Measurements from ENCODE around the gene MCRS1. TPM values are rescaled to one million over a fixed set of nuclear protein-coding genes. Genes with fewer than 3 reads are reported as not detected.
"Not testable (repeated sequence)": the region's sequence is repeated elsewhere in the genome, so short reads cannot be mapped to it uniquely, and the experiment has no call there.

MCRS1 gene
- total RNA-seq (ENCODE audit: unreplicated experiment) = 103 TPM
- long read RNA-seq, transcript MCRS1-201 (15 exons, 1,928 nt) = major isoform, 110 of 140 reads
- long read RNA-seq, transcript MCRS1-203 (13 exons, 1,686 nt) = minor isoform, 5 of 140 reads
- long read RNA-seq, partial matches to known transcripts = 4 of 140 reads
- long read RNA-seq, other reads (novel, unspliced or antisense) = 17 of 140 reads

GRCh38 chr12:49567611-49568441 is at the start of gene MCRS1:
TSS of gene MCRS1 (minus strand) at chr12:49568142. CDS start at chr12:49566731, 1,411 bp downstream.
- Mint-ChIP-seq H3K9me3 (ENCODE audit: unreplicated experiment) (peaks cover 5% of the 10 kb centered on the region), H3K4me3 (ENCODE audit: unreplicated experiment) (peak within 1 kb of the TSS; percentile 100), H3K27ac (ENCODE audit: unreplicated experiment) (peak within 1 kb of the TSS; percentile 98), H3K36me3 (ENCODE audit: unreplicated experiment) (peaks cover 5% of the 10 kb centered on the region), H3K4me1 (ENCODE audit: low read depth, unreplicated experiment) (peaks cover 20% of the 10 kb centered on the region), H3K27me3 (ENCODE audit: unreplicated experiment) (peaks cover 8% of the 10 kb centered on the region)
- TF ChIP-seq, protein P1, sequence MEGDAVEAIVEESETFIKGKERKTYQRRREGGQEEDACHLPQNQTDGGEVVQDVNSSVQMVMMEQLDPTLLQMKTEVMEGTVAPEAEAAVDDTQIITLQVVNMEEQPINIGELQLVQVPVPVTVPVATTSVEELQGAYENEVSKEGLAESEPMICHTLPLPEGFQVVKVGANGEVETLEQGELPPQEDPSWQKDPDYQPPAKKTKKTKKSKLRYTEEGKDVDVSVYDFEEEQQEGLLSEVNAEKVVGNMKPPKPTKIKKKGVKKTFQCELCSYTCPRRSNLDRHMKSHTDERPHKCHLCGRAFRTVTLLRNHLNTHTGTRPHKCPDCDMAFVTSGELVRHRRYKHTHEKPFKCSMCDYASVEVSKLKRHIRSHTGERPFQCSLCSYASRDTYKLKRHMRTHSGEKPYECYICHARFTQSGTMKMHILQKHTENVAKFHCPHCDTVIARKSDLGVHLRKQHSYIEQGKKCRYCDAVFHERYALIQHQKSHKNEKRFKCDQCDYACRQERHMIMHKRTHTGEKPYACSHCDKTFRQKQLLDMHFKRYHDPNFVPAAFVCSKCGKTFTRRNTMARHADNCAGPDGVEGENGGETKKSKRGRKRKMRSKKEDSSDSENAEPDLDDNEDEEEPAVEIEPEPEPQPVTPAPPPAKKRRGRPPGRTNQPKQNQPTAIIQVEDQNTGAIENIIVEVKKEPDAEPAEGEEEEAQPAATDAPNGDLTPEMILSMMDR (IDR thresholded peaks at IDR 0.05; ENCODE audit: partially characterized antibody, unreplicated experiment) = no peak
- peak; percentile 80 for DNase-seq

GRCh38 chr12:49616533-49617219 is 48.7 kb upstream of the MCRS1 start:
- TF ChIP-seq, protein P1 (IDR thresholded peaks at IDR 0.05; ENCODE audit: partially characterized antibody, unreplicated experiment) = no peak
- DNase-seq = no peak
- Mint-ChIP-seq H3K27me3 (ENCODE audit: unreplicated experiment) (no peaks in the 10 kb centered on the region), H3K9me3 (ENCODE audit: unreplicated experiment) (no peaks in the 10 kb centered on the region), H3K4me1 (ENCODE audit: low read depth, unreplicated experiment) (peaks cover 12% of the 10 kb centered on the region), H3K4me3 (ENCODE audit: unreplicated experiment) (no peak overlapping the region), H3K36me3 (ENCODE audit: unreplicated experiment) (no peaks in the 10 kb centered on the region), H3K27ac (ENCODE audit: unreplicated experiment) (peak overlapping the region; percentile 28)

GRCh38 chr12:49615725-49616124 is 47.8 kb upstream of the MCRS1 start:
- TF ChIP-seq, protein P1 (IDR thresholded peaks at IDR 0.05; ENCODE audit: partially characterized antibody, unreplicated experiment) = no peak
- H3K27me3 Mint-ChIP-seq (ENCODE audit: unreplicated experiment) = no peaks in the 10 kb centered on the region
- no peak overlapping the region for H3K4me3 Mint-ChIP-seq (ENCODE audit: unreplicated experiment)
- H3K27ac Mint-ChIP-seq (ENCODE audit: unreplicated experiment) = no peak overlapping the region
- no peaks in the 10 kb centered on the region for H3K36me3 Mint-ChIP-seq (ENCODE audit: unreplicated experiment)
- no peak for DNase-seq
- H3K4me1 Mint-ChIP-seq (ENCODE audit: low read depth, unreplicated experiment) = peaks cover 7% of the 10 kb centered on the region
- H3K9me3 Mint-ChIP-seq (ENCODE audit: unreplicated experiment) = no peaks in the 10 kb centered on the region

- Mint-ChIP-seq H3K4me3 (ENCODE audit: unreplicated experiment) (no peak overlapping the region), H3K27ac (ENCODE audit: unreplicated experiment) (no peak overlapping the region), H3K4me1 (ENCODE audit: low read depth, unreplicated experiment) (peaks cover 7% of the 10 kb centered on the region), H3K36me3 (ENCODE audit: unreplicated experiment) (peaks cover 5% of the 10 kb centered on the region), H3K27me3 (ENCODE audit: unreplicated experiment) (no peaks in the 10 kb centered on the region), H3K9me3 (ENCODE audit: unreplicated experiment) (peaks cover 8% of the 10 kb centered on the region)
- TF ChIP-seq, protein P1 (IDR thresholded peaks at IDR 0.05; ENCODE audit: partially characterized antibody, unreplicated experiment) = no peak
- no peak for DNase-seq
Observed at GRCh38 chr12:49612210-49612609, 44.3 kb upstream of the MCRS1 start.

DNA sequence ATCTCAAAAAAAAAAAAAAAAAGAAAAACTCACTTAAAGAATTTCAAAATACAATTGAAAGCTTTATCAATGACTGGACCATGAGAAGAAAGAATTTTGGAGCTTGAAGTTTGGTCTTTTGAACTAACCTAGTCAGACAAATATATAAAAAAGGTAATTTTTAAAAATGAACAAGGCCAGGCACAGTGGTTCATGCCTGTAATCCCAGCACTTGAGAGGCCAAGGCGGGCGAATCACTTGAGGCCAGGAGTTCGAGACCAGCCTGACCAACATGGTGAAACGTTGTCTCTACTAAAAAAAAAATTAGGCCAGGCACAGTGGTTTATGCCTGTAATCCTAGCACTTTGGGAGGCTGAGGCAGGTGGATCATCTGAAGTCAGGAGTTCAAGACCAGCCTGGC is 42.8 kb upstream of the MCRS1 start:
- H3K9me3 Mint-ChIP-seq (ENCODE audit: unreplicated experiment) = peaks cover 10% of the 10 kb centered on the region
- not testable (repeated sequence) for DNase-seq

More for the DNA sequence above, 42.8 kb upstream of the MCRS1 start:
- H3K27me3 Mint-ChIP-seq (ENCODE audit: unreplicated experiment); H3K4me1 Mint-ChIP-seq (ENCODE audit: low read depth, unreplicated experiment); H3K36me3 Mint-ChIP-seq (ENCODE audit: unreplicated experiment); H3K4me3 Mint-ChIP-seq (ENCODE audit: unreplicated experiment); H3K27ac Mint-ChIP-seq (ENCODE audit: unreplicated experiment): not testable (repeated sequence)

All from glutamatergic neuron (in vitro differentiated cells).